GM12878 (cell line): ENCODE measurements around the gene LIMA1. TPM values are rescaled to one million over a fixed set of nuclear protein-coding genes. Genes with fewer than 3 reads are reported as not detected.

Experiments
- ATF7 ChIP-seq: fragments of 450-650 bp; IDR thresholded peaks from 2 replicates; pipeline ENCODE4 v1.6.1; 2016; ENCODE audit warnings: low read depth, mild to moderate bottlenecking
- CBX5 ChIP-seq: sonication (generic); IDR thresholded peaks from 2 replicates; pipeline ENCODE4 v1.6.1; 2016; ENCODE audit warnings: low read depth, moderate library complexity, mild to moderate bottlenecking, inconsistent platforms
- CEBPB ChIP-seq, 2 experiments: fragments of 150-350 bp in 1 of 2; IDR thresholded peaks; 2 replicates each; pipeline ENCODE4 v1.6.1; 2012 to 2014; ENCODE audit warnings: low read depth in 2 of 2, low read length in 2 of 2, borderline replicate concordance in 1 of 2, inconsistent platforms in 1 of 2
- EZH2 ChIP-seq: IDR thresholded peaks from 2 replicates; pipeline ENCODE4 v1.6.1; 2012; ENCODE audit warnings: low read depth, mild to moderate bottlenecking, control low read depth, inconsistent platforms, low read length, borderline replicate concordance; ENCODE audit not compliant: control insufficient read depth
- HCFC1 ChIP-seq: fragments of 150-350 bp; IDR thresholded peaks from 2 replicates; pipeline ENCODE4 v1.6.1; 2014; ENCODE audit warnings: low read length
- KLF5 ChIP-seq: fragments of 450-650 bp; IDR thresholded peaks from 2 replicates; pipeline ENCODE4 v1.6.1; 2014; ENCODE audit warnings: mild to moderate bottlenecking; ENCODE audit not compliant: partially characterized antibody
- NFIC ChIP-seq: IDR thresholded peaks from 2 replicates; pipeline ENCODE4 v1.6.1; 2012; ENCODE audit warnings: low read depth, mild to moderate bottlenecking, inconsistent platforms, low read length, moderate library complexity
- NR2C1 ChIP-seq: fragments of 450-650 bp; IDR thresholded peaks from 2 replicates; pipeline ENCODE4 v1.6.1; 2017; ENCODE audit warnings: antibody characterized with exemption, mild to moderate bottlenecking, moderate library complexity
- PML ChIP-seq: IDR thresholded peaks from 2 replicates; pipeline ENCODE4 v1.6.1; 2012; ENCODE audit warnings: low read length, inconsistent platforms
- SP1 ChIP-seq: IDR thresholded peaks from one replicate; pipeline ENCODE4 v1.6.1; 2011; ENCODE audit warnings: low read depth, low read length
- SREBF2 ChIP-seq: IDR thresholded peaks from 2 replicates; pipeline ENCODE4 v1.6.1; 2012; ENCODE audit warnings: mild to moderate bottlenecking, low read length
- SUZ12 ChIP-seq: fragments of 200-600 bp; sonication (generic); IDR thresholded peaks from one replicate; pipeline ENCODE4 v1.6.1; 2018; ENCODE audit warnings: antibody characterized with exemption, mild to moderate bottlenecking; ENCODE audit not compliant: unreplicated experiment
- ZNF207 ChIP-seq: fragments of 450-650 bp; IDR thresholded peaks from 2 replicates; pipeline ENCODE4 v1.6.1; 2014; ENCODE audit warnings: antibody characterized with exemption, mild to moderate bottlenecking, borderline replicate concordance
- polyA plus RNA-seq, 11 experiments: library from polyadenylated mRNA; depleted of rRNA in 4 of 11; unstranded in 6 of 11; stranded (reverse) in 5 of 11; fragments of >200 nt; fragmentation: Nextera tagmentation in 4 of 11; fragmentation: Illumina TruSeq in 1 of 11; extraction: Ambion mirVana in 4 of 11; extraction: Trizol in 1 of 11; gene quantifications; 1 replicate in 1 of 11; 2 replicates in 10 of 11; pipeline versions ENCODE4 v1.2.1 to v1.2.3, GENCODE V29; 2011 to 2016; ENCODE audit warnings: inconsistent platforms in 2 of 11, missing spikeins in 2 of 11, low read depth in 1 of 11
- total RNA-seq, 4 experiments: library from RNA; depleted of rRNA in 3 of 4; stranded (reverse); fragments of >200 nt in 3 of 4; fragmentation: Illumina TruSeq in 1 of 4; extraction: Trizol in 1 of 4; gene quantifications; 2 replicates each; pipeline versions ENCODE4 v1.2.1 to v1.2.3, GENCODE V29; 2013 to 2021
- TF ChIP-seq, protein P1 (sequence below): fragments of 450-650 bp; IDR thresholded peaks from 2 replicates; pipeline ENCODE4 v1.6.1; 2018; ENCODE audit warnings: mild to moderate bottlenecking, low read depth, moderate library complexity; ENCODE audit not compliant: partially characterized antibody
- TF ChIP-seq, protein P2 (sequence below): IDR thresholded peaks from 2 replicates; pipeline ENCODE4 v1.6.1; 2012; ENCODE audit warnings: low read depth, low read length, improper control_type of control experiment
- TF ChIP-seq, protein P3 (sequence below): fragments of 450-650 bp; IDR thresholded peaks from 2 replicates; pipeline ENCODE4 v1.6.1; 2017; ENCODE audit warnings: mild to moderate bottlenecking
- TF ChIP-seq, protein P4 (sequence below): fragments of 450-650 bp; IDR thresholded peaks from 2 replicates; pipeline ENCODE4 v1.6.1; 2017; ENCODE audit warnings: mild to moderate bottlenecking, moderate library complexity
- TF ChIP-seq, protein P5 (sequence below): fragments of 450-650 bp; IDR thresholded peaks from 2 replicates; pipeline ENCODE4 v1.6.1; 2014; ENCODE audit warnings: mild to moderate bottlenecking

The LIMA1 gene
- total and polyA plus RNA-seq, 10 of the 15 experiments (the other 5 are each of a cell fraction or from before 2014, with no cell fraction given) = 53.2 to 109 (median 60.8) TPM

DNA sequence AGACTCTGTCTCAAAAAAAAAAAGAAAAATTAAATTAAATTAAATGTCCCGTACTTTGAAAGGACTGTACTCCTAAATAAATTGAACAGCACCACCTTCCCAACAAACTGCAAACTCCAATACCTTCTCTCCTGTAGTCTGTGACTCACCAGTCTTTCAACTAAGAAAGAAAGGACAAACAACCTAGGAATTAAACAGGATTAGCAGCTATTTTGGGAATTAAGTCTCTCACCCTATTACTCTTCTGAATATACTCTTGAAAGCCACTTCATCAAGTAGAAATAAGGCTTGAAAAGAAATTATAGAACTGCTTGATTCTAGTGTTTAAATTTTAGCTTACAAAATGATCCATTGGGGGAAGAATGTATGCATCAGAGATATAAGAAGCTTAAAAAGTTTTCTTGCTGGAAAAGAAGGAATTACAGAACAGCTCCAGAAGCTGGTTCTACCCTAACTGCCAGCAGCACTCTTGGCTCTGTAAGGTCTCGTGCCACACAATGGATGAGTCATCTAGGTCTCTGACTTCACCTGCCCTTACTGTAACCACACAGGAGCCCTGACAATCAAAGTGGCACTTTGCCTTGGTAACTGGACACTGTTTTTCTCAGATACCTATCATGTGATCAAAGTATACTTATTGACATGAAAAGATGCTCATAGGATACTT, 59.2 kb downstream of the LIMA1 start (continued):
- TF ChIP-seq, protein P1, sequence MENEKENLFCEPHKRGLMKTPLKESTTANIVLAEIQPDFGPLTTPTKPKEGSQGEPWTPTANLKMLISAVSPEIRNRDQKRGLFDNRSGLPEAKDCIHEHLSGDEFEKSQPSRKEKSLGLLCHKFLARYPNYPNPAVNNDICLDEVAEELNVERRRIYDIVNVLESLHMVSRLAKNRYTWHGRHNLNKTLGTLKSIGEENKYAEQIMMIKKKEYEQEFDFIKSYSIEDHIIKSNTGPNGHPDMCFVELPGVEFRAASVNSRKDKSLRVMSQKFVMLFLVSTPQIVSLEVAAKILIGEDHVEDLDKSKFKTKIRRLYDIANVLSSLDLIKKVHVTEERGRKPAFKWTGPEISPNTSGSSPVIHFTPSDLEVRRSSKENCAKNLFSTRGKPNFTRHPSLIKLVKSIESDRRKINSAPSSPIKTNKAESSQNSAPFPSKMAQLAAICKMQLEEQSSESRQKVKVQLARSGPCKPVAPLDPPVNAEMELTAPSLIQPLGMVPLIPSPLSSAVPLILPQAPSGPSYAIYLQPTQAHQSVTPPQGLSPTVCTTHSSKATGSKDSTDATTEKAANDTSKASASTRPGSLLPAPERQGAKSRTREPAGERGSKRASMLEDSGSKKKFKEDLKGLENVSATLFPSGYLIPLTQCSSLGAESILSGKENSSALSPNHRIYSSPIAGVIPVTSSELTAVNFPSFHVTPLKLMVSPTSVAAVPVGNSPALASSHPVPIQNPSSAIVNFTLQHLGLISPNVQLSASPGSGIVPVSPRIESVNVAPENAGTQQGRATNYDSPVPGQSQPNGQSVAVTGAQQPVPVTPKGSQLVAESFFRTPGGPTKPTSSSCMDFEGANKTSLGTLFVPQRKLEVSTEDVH = no peak
- TF ChIP-seq, protein P2, sequence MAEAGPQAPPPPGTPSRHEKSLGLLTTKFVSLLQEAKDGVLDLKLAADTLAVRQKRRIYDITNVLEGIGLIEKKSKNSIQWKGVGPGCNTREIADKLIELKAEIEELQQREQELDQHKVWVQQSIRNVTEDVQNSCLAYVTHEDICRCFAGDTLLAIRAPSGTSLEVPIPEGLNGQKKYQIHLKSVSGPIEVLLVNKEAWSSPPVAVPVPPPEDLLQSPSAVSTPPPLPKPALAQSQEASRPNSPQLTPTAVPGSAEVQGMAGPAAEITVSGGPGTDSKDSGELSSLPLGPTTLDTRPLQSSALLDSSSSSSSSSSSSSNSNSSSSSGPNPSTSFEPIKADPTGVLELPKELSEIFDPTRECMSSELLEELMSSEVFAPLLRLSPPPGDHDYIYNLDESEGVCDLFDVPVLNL = no peak
- TF ChIP-seq PML = no peak
- TF ChIP-seq NFIC = peak; percentile 70; the same call in 1 of the 2 replicates
- TF ChIP-seq SP1 = peak; percentile 23
- TF ChIP-seq, protein P3, sequence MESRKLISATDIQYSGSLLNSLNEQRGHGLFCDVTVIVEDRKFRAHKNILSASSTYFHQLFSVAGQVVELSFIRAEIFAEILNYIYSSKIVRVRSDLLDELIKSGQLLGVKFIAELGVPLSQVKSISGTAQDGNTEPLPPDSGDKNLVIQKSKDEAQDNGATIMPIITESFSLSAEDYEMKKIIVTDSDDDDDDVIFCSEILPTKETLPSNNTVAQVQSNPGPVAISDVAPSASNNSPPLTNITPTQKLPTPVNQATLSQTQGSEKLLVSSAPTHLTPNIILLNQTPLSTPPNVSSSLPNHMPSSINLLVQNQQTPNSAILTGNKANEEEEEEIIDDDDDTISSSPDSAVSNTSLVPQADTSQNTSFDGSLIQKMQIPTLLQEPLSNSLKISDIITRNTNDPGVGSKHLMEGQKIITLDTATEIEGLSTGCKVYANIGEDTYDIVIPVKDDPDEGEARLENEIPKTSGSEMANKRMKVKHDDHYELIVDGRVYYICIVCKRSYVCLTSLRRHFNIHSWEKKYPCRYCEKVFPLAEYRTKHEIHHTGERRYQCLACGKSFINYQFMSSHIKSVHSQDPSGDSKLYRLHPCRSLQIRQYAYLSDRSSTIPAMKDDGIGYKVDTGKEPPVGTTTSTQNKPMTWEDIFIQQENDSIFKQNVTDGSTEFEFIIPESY = no peak
- TF ChIP-seq CBX5 = no peak
- TF ChIP-seq CEBPB (IDR thresholded peaks at IDR 0.05; ENCODE audit: borderline replicate concordance in 1 of 2, low read depth in 2 of 2, low read length in 2 of 2) = no peak
- TF ChIP-seq, protein P4, sequence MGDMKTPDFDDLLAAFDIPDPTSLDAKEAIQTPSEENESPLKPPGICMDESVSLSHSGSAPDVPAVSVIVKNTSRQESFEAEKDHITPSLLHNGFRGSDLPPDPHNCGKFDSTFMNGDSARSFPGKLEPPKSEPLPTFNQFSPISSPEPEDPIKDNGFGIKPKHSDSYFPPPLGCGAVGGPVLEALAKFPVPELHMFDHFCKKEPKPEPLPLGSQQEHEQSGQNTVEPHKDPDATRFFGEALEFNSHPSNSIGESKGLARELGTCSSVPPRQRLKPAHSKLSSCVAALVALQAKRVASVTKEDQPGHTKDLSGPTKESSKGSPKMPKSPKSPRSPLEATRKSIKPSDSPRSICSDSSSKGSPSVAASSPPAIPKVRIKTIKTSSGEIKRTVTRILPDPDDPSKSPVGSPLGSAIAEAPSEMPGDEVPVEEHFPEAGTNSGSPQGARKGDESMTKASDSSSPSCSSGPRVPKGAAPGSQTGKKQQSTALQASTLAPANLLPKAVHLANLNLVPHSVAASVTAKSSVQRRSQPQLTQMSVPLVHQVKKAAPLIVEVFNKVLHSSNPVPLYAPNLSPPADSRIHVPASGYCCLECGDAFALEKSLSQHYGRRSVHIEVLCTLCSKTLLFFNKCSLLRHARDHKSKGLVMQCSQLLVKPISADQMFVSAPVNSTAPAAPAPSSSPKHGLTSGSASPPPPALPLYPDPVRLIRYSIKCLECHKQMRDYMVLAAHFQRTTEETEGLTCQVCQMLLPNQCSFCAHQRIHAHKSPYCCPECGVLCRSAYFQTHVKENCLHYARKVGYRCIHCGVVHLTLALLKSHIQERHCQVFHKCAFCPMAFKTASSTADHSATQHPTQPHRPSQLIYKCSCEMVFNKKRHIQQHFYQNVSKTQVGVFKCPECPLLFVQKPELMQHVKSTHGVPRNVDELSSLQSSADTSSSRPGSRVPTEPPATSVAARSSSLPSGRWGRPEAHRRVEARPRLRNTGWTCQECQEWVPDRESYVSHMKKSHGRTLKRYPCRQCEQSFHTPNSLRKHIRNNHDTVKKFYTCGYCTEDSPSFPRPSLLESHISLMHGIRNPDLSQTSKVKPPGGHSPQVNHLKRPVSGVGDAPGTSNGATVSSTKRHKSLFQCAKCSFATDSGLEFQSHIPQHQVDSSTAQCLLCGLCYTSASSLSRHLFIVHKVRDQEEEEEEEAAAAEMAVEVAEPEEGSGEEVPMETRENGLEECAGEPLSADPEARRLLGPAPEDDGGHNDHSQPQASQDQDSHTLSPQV = no peak
- no peak for TF ChIP-seq NR2C1
- peak; percentile 79 for TF ChIP-seq ATF7
- TF ChIP-seq KLF5 = no peak
- no peak for TF ChIP-seq SREBF2
- TF ChIP-seq, protein P5, sequence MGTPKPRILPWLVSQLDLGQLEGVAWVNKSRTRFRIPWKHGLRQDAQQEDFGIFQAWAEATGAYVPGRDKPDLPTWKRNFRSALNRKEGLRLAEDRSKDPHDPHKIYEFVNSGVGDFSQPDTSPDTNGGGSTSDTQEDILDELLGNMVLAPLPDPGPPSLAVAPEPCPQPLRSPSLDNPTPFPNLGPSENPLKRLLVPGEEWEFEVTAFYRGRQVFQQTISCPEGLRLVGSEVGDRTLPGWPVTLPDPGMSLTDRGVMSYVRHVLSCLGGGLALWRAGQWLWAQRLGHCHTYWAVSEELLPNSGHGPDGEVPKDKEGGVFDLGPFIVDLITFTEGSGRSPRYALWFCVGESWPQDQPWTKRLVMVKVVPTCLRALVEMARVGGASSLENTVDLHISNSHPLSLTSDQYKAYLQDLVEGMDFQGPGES = no peak
- no peak for TF ChIP-seq EZH2
- no peak for TF ChIP-seq SUZ12
- no peak for TF ChIP-seq ZNF207
- TF ChIP-seq HCFC1 = no peak
